IMR-90 (cell line): ENCODE measurements around the gene GCC2.

Source experiments
- FOS ChIP-seq: fragments of 150-350 bp; IDR thresholded peaks from 2 replicates; pipeline ENCODE4 v1.6.1; 2016; ENCODE audit warnings: low read depth, low read length
- POLR2A ChIP-seq: IDR thresholded peaks from 2 replicates; pipeline ENCODE4 v1.6.1; 2012; ENCODE audit warnings: mild to moderate bottlenecking, low read depth, low read length
- RCOR1 ChIP-seq: IDR thresholded peaks from 2 replicates; pipeline ENCODE4 v1.6.1; 2012; ENCODE audit warnings: mild to moderate bottlenecking, low read length, improper control_type of control experiment; ENCODE audit not compliant: insufficient replicate concordance
- USF2 ChIP-seq: fragments of 150-350 bp; IDR thresholded peaks from 2 replicates; pipeline ENCODE4 v1.6.1; 2017; ENCODE audit warnings: mild to moderate bottlenecking, antibody characterized with exemption, low read length, low read depth
- TF ChIP-seq, protein P1 (sequence below): fragments of 150-350 bp; IDR thresholded peaks from 2 replicates; pipeline ENCODE4 v1.6.1; 2016; ENCODE audit warnings: low read depth, mild to moderate bottlenecking, low read length, moderate library complexity, borderline replicate concordance
- TF ChIP-seq, protein P2 (sequence below): conservative IDR thresholded peaks from 2 replicates; pipeline ENCODE4 v1.5.1; 2012; ENCODE audit warnings: mild to moderate bottlenecking, low read depth, low read length, improper control_type of control experiment

- TF ChIP-seq, protein P1, sequence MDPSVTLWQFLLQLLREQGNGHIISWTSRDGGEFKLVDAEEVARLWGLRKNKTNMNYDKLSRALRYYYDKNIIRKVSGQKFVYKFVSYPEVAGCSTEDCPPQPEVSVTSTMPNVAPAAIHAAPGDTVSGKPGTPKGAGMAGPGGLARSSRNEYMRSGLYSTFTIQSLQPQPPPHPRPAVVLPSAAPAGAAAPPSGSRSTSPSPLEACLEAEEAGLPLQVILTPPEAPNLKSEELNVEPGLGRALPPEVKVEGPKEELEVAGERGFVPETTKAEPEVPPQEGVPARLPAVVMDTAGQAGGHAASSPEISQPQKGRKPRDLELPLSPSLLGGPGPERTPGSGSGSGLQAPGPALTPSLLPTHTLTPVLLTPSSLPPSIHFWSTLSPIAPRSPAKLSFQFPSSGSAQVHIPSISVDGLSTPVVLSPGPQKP, result no peak
- TF ChIP-seq FOS (no peak), POLR2A (no peak), RCOR1 (no peak), USF2 (no peak)
- TF ChIP-seq, protein P2, sequence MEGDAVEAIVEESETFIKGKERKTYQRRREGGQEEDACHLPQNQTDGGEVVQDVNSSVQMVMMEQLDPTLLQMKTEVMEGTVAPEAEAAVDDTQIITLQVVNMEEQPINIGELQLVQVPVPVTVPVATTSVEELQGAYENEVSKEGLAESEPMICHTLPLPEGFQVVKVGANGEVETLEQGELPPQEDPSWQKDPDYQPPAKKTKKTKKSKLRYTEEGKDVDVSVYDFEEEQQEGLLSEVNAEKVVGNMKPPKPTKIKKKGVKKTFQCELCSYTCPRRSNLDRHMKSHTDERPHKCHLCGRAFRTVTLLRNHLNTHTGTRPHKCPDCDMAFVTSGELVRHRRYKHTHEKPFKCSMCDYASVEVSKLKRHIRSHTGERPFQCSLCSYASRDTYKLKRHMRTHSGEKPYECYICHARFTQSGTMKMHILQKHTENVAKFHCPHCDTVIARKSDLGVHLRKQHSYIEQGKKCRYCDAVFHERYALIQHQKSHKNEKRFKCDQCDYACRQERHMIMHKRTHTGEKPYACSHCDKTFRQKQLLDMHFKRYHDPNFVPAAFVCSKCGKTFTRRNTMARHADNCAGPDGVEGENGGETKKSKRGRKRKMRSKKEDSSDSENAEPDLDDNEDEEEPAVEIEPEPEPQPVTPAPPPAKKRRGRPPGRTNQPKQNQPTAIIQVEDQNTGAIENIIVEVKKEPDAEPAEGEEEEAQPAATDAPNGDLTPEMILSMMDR, result no peak
These were observed 30.6 kb upstream of the GCC2 start for GRCh38 chr2:108418416-108418815.
